GM18508 (cell line): ENCODE results near the gene NPM1.
"Not testable (repeated sequence)": the region's sequence is repeated elsewhere in the genome, so short reads cannot be mapped to it uniquely, and the experiment has no call there.

Source experiments
- ATAC-seq: cut with Tn5 transposase; IDR thresholded peaks from one replicate; pipeline ENCODE4 v1.9.1; 2021; ENCODE audit warnings: moderate number of reproducible peaks; ENCODE audit not compliant: insufficient read depth, unreplicated experiment

Gene NPM1

GRCh38 chr5:171387345-171387969 is at the start of gene NPM1:
NPM1 (plus strand) TSS chr5:171387849; CDS start chr5:171387949, 100 bp downstream.
- peak; percentile 59 for ATAC-seq

- no peak for ATAC-seq
These were observed 47.6 kb upstream of the NPM1 start for GRCh38 chr5:171340042-171340441.

GRCh38 chr5:171340491-171340890 is 47.2 kb upstream of the NPM1 start:
- no peak for ATAC-seq

DNA sequence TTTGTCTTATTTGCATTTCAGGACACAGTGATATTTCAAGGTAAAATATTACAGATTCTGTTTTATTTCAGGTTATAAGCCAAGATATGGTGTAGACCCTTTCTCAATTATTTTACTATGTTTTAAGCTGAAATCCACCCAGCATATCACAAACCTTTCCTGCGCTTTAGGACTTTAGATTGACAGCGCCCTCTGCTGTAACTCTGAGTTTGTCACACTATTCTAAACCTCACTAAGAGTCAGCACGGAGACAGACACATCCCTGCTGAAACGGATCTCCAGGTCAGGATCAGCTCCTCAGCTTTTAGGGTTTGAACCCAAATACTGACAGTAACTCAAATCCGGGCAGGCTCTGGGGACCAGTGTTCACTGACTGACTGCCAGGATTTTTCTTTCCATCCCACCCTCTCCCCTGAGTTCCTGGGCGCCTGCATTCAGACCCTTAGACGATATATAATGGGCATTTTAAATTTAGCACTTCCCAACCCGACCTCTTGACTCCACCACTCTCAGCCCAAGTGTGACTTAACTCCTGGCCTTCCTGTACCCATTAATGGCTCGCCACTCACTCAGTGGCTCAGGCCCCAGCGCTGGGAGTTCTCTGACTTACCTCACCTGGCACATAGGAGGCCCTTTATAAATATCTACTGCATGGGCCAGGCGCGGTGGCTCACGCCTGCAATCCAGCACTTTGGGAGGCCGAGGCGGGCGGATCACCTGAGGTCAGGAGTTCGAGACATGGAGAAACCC is 45.1 kb upstream of the NPM1 start:
- ATAC-seq = peak; percentile 58

DNA sequence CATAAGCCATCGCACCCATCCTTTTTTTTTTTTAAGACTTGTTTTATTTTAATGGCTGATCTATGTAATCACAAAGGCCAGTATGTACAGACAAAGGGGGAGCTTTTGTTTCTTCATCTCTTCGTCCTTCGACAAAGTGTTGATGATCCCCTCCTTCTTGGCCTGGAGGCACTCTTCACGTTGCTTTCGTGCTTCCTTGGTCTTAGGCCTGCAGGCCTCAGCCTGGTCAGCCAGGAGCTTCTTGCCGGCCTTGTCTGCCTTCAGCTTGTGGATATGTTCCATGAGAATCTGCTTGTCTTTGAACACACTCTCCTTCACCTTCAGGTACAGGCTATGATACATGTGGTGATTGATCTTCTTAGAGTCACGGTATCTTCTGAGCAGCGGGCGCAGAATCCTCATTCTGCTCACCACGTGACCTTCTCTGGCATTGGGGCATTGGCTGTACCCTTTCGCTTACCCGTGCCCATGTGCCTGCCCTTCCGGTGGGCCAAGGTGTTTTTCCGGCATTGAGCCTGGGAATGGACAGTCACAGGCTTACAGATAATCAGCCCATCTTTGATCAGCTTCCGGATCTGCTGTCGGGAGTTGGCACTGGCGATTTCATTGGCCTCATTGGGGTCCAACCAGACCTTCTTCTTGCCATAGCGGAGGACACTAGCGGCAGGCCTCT is 42.6 kb upstream of the NPM1 start:
- ATAC-seq = no peak

DNA sequence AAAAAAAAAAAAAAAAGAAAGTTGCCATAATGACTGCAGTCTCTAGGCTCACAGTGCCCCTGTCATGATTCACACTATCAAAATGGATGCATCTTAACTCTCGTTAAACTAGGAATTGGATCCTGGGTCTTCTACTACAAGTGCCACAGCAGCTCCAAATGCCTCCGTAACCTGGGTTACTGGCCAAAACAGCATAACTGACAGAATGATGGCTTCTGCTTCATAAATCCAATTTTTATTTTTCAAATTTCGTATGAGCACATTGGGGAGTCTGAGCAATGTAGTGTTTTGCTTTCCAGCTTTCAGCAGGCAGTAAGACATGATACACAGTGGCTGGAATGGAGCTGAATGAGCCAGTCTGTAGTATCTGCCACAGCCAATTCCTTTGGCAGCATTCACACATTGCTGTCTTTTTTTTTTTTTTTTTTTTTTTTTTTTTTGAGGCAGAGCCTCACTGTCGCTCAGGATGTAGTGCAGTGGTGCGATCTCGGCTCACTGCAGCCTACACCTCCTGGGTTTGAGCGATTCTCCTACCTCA is 36.0 kb upstream of the NPM1 start:
- no peak for ATAC-seq

GRCh38 chr5:171355302-171355724 is 32.3 kb upstream of the NPM1 start:
- ATAC-seq = peak; percentile 90

DNA sequence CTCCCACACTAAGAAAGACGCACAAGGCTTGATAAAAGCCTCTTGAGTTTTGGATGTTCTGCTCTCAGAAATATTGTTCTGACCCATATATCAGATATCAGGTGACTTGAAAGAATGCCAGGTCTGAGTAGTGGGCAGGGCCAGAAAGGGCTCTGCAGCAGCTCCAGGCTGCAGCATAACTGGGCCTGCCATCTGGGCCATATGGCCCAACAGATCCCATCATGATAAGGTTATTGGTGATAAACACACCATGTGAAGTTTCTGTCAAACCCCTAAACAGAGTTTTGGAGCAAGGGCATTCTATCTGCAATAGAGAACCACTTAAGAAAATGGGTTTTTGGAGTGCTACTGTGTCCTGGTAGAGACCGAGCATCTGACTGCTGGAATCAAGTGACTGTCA is 29.8 kb upstream of the NPM1 start:
- no peak for ATAC-seq

GRCh38 chr5:171361151-171361550 is 26.5 kb upstream of the NPM1 start:
- not testable (repeated sequence) for ATAC-seq

GRCh38 chr5:171363249-171363648 is 24.4 kb upstream of the NPM1 start:
- not testable (repeated sequence) for ATAC-seq

DNA sequence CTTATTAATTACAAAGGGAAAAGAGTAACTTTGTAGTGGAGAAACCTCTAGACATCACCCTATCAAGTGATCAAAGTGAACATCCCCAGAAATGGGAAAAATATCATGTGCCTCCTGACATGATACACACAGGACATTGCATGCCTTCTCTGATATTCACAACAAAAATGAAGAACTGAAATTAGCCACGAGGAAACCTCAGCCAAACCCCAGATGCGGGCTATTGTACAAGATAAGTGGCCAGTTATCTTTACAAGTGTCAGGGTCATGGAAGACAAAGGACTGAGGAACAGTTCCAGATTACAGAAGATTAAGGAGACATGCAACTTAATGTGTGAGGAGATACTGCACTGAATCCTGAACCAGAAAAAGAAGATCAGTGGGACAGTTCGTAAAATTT is 23.8 kb upstream of the NPM1 start:
- ATAC-seq = peak; percentile 45

GRCh38 chr5:171365351-171365750 is 22.3 kb upstream of the NPM1 start:
- ATAC-seq = no peak

- no peak for ATAC-seq
These were observed 21.0 kb upstream of the NPM1 start for GRCh38 chr5:171366645-171367044.

GRCh38 chr5:171367424-171368370 is 20.0 kb upstream of the NPM1 start:
- ATAC-seq = no peak

DNA sequence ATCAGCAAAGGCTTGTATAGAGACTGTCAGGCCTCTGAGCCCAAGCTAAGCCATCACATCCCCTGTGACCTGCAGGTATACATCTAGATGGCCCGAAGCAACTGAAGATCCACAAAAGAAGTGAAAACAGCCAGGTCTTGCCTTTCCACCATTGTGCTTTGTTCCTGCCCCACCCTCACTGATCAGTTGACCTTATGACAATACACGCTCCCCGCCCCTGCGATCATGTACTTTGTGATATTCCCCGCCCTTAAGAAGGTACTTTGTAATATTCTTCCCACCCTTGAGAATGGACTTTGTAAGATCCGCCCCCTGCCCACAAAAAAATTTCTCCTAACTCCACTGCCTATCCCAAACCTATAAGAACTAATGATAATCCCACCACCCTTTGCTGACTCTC is 18.6 kb upstream of the NPM1 start:
- ATAC-seq = no peak

- no peak for ATAC-seq
These were observed 17.8 kb upstream of the NPM1 start for GRCh38 chr5:171369898-171370297.

DNA sequence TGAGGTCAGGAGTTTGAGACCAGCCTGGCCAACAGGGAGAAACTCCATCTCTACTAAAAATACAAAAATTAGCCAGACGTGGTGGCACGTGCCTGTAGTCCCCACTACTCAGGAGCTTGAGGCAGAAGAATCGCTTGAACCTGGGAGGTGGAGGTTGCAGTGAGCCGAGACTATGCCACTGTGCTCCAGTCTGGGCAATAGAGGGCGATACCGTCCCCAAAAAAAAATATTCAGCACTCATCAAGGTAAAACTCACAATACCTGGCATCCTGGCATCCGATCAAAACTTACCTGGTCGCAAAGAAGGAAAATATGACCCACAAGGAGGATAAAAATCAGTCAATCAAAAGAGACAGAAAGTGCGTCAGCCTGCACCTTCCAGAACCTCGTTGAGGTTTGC is 16.8 kb upstream of the NPM1 start:
- not testable (repeated sequence) for ATAC-seq

DNA sequence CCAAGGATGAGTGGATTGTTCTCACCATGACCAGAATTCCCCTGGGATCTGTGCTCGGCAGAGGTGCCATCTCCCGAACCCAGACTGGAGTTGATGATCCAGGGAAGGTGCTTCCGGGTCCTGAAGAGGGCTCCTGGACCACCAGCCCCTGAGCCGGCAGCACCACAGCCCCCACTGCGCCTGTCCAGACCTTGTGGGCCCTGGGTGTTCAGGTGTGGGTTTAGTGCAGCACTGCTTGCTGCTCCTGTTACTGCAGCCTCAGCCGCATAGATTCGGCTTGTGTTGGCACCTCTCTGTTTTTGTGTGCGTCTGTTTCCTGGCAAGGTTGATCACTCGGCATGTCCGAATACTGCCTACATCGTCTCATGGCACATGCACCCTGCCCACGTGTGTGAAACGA is 16.3 kb upstream of the NPM1 start:
- no peak for ATAC-seq

- ATAC-seq = no peak
These were observed 7.7 kb upstream of the NPM1 start for GRCh38 chr5:171379961-171380360.

DNA sequence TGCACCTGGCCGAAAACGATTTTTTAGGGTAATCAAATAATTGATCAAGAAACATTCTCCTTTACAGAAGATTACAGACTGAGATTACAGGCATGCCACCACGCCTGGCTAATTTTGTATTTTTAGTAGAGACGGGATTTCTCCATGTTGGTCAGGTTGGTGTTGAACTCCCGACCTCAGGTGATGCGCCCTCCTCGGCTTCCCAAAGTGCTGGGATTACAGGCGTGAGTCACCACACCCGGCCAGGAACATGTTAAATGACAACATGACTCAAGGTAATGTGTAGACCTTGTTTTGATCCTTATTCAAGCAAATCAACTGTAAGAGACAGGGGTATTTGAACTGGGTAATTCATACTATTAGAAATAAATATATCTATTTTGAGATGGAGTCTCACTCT is 3.2 kb upstream of the NPM1 start:
- ATAC-seq = not testable (repeated sequence)
